ENCODE measurements around the gene TFPT. TPM values are rescaled to one million over a fixed set of nuclear protein-coding genes. Genes with fewer than 3 reads are reported as not detected.
A peak's percentile ranks its signal among the peaks of the same experiment; 100 is the strongest.

TFPT gene
- total RNA-seq (16.7 and 19.2 TPM in 2 replicates), polyA plus RNA-seq (9.0 and 10.8 TPM in 2 replicates), polyA minus RNA-seq (ENCODE audit: low replicate concordance) (3.7 and 29.4 TPM in 2 replicates)
- 19.3 and 22.7 TPM in 2 replicates for polyA plus RNA-seq (2012)

GRCh38 chr19:54115109-54116063 is at the start of gene TFPT, which contains the start of gene PRPF31:
Gene TFPT (minus strand): TSS chr19:54115657. CDS start chr19:54115269, 388 bp downstream.
Gene PRPF31 (plus strand): TSS chr19:54115754. CDS start chr19:54118279, 2,525 bp downstream.
- peak; percentile 98 to 99 for DNase-seq (ENCODE audit: low read depth in 2 of 2)
- H3K9me3 ChIP-seq (ENCODE audit: control insufficient read depth, insufficient read depth, low read depth, low read length) = no peaks in the 10 kb centered on the region
- H3K4me2 ChIP-seq (ENCODE audit: extremely low read depth, insufficient read depth, low read length) = peak within 1 kb of the TSS; percentile 99
- peak within 1 kb of the TSS; percentile 49 to 97 (median 82) for H3K4me3 ChIP-seq (replicated peaks in 1 of 4; ENCODE audit: control extremely low read depth in 1 of 4, insufficient read depth in 1 of 4, low read depth in 3 of 4, low read length in 4 of 4)
- peaks cover 22% of the 10 kb centered on the region for H3K79me2 ChIP-seq (ENCODE audit: control insufficient read depth, insufficient read depth, low read length)
- H4K20me1 ChIP-seq (ENCODE audit: control insufficient read depth, extremely low read depth, insufficient read depth, low read length) = no peaks in the 10 kb centered on the region
- peaks cover 2% of the 10 kb centered on the region for H3K4me1 ChIP-seq (ENCODE audit: control insufficient read depth, extremely low read depth, insufficient read depth, low read length)
- H2AFZ ChIP-seq (ENCODE audit: low read length) = peak within 1 kb of the TSS; percentile 72
- H3K27ac ChIP-seq (ENCODE audit: insufficient read depth, low read length) = peak within 1 kb of the TSS; percentile 73
- no peaks in the 10 kb centered on the region for H3K27me3 ChIP-seq (ENCODE audit: control insufficient read depth, insufficient read depth, low read length)
- peaks cover 9% of the 10 kb centered on the region for H3K36me3 ChIP-seq (ENCODE audit: control insufficient read depth, insufficient read depth, low read length)
- H3K9ac ChIP-seq (ENCODE audit: insufficient read depth, low read length) = peak within 1 kb of the TSS; percentile 64
- TF ChIP-seq EZH2 (IDR thresholded peaks at IDR 0.05; ENCODE audit: low read length, missing control alignments) (no peak), CTCF (conservative IDR thresholded peaks at IDR 0.05 in 1 of 2, IDR thresholded peaks at IDR 0.05 in 1 of 2; ENCODE audit: low read depth in 1 of 2, low read length in 2 of 2) (no peak)

GRCh38 chr19:54165222-54165621 is 49.8 kb upstream of the TFPT start:
- Histone ChIP-seq H3K36me3 (ENCODE audit: control insufficient read depth, insufficient read depth, low read length) (no peaks in the 10 kb centered on the region), H3K79me2 (ENCODE audit: control insufficient read depth, insufficient read depth, low read length) (no peaks in the 10 kb centered on the region), H3K27me3 (ENCODE audit: control insufficient read depth, insufficient read depth, low read length) (no peaks in the 10 kb centered on the region), H3K4me1 (ENCODE audit: control insufficient read depth, extremely low read depth, insufficient read depth, low read length) (no peaks in the 10 kb centered on the region), H3K4me2 (ENCODE audit: extremely low read depth, insufficient read depth, low read length) (no peak overlapping the region), H3K9ac (ENCODE audit: insufficient read depth, low read length) (no peak overlapping the region), H3K27ac (ENCODE audit: insufficient read depth, low read length) (no peak overlapping the region), H2AFZ (ENCODE audit: low read length) (no peak overlapping the region), H4K20me1 (ENCODE audit: control insufficient read depth, extremely low read depth, insufficient read depth, low read length) (no peaks in the 10 kb centered on the region), H3K9me3 (ENCODE audit: control insufficient read depth, insufficient read depth, low read depth, low read length) (no peaks in the 10 kb centered on the region), H3K4me3 (replicated peaks in 1 of 4; ENCODE audit: control extremely low read depth in 1 of 4, insufficient read depth in 1 of 4, low read depth in 3 of 4, low read length in 4 of 4) (no peak overlapping the region)
- no peak for DNase-seq (ENCODE audit: low read depth in 2 of 2)
- TF ChIP-seq CTCF (conservative IDR thresholded peaks at IDR 0.05 in 1 of 2, IDR thresholded peaks at IDR 0.05 in 1 of 2; ENCODE audit: low read depth in 1 of 2, low read length in 2 of 2) = no peak
- no peak for TF ChIP-seq EZH2 (IDR thresholded peaks at IDR 0.05; ENCODE audit: low read length, missing control alignments)

- Histone ChIP-seq H4K20me1 (ENCODE audit: control insufficient read depth, extremely low read depth, insufficient read depth, low read length) (no peaks in the 10 kb centered on the region), H3K79me2 (ENCODE audit: control insufficient read depth, insufficient read depth, low read length) (no peaks in the 10 kb centered on the region), H3K36me3 (ENCODE audit: control insufficient read depth, insufficient read depth, low read length) (no peaks in the 10 kb centered on the region), H3K4me2 (ENCODE audit: extremely low read depth, insufficient read depth, low read length) (peak overlapping the region; percentile 52), H3K9me3 (ENCODE audit: control insufficient read depth, insufficient read depth, low read depth, low read length) (no peaks in the 10 kb centered on the region), H3K27me3 (ENCODE audit: control insufficient read depth, insufficient read depth, low read length) (no peaks in the 10 kb centered on the region), H3K4me1 (ENCODE audit: control insufficient read depth, extremely low read depth, insufficient read depth, low read length) (no peaks in the 10 kb centered on the region), H3K27ac (ENCODE audit: insufficient read depth, low read length) (no peak overlapping the region), H2AFZ (ENCODE audit: low read length) (no peak overlapping the region), H3K9ac (ENCODE audit: insufficient read depth, low read length) (no peak overlapping the region), H3K4me3 (replicated peaks in 1 of 4; ENCODE audit: control extremely low read depth in 1 of 4, insufficient read depth in 1 of 4, low read depth in 3 of 4, low read length in 4 of 4) (peak overlapping the region in 1 of 4 experiments; percentile 30)
- TF ChIP-seq EZH2 (IDR thresholded peaks at IDR 0.05; ENCODE audit: low read length, missing control alignments) (no peak), CTCF (conservative IDR thresholded peaks at IDR 0.05 in 1 of 2, IDR thresholded peaks at IDR 0.05 in 1 of 2; ENCODE audit: low read depth in 1 of 2, low read length in 2 of 2) (no peak)
- peak; percentile 49 to 60 for DNase-seq (ENCODE audit: low read depth in 2 of 2)
These were observed 49.1 kb upstream of the TFPT start for GRCh38 chr19:54164369-54165068.
